ENCODE results near the gene BPTF.

DNA sequence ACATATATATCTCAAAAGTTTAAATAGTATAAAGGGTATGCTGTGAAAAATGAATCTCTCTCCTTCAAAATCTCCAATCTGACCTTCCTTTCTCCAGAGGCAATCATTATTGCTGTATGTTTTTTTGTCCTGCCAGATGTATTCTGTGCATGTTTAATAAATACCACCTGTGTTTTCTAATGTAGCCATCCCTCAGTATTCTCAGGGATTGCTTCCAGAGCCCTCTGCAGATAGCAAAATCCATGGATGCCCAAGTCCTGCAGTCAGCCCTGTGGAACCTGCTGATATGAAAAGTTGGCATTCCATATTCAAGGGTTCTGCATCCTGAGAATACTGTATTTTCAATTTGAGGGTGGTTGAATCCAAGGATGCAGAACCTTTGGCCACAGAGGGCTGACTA is 42.9 kb downstream of the BPTF start:
- TF ChIP-seq, protein P1, sequence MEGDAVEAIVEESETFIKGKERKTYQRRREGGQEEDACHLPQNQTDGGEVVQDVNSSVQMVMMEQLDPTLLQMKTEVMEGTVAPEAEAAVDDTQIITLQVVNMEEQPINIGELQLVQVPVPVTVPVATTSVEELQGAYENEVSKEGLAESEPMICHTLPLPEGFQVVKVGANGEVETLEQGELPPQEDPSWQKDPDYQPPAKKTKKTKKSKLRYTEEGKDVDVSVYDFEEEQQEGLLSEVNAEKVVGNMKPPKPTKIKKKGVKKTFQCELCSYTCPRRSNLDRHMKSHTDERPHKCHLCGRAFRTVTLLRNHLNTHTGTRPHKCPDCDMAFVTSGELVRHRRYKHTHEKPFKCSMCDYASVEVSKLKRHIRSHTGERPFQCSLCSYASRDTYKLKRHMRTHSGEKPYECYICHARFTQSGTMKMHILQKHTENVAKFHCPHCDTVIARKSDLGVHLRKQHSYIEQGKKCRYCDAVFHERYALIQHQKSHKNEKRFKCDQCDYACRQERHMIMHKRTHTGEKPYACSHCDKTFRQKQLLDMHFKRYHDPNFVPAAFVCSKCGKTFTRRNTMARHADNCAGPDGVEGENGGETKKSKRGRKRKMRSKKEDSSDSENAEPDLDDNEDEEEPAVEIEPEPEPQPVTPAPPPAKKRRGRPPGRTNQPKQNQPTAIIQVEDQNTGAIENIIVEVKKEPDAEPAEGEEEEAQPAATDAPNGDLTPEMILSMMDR (IDR thresholded peaks at IDR 0.05): no peak
- TF ChIP-seq POLR2A (IDR thresholded peaks at IDR 0.05): no peak

Data from lower leg skin (tissue), 3 donors.